ENCODE data around the gene WSCD2.
"Not testable (repeated sequence)": the region's sequence is repeated elsewhere in the genome, so short reads cannot be mapped to it uniquely, and the experiment has no call there.

GRCh38 chr12:108225101-108225500 lies 96.0 kb downstream of the WSCD2 start:
- not testable (repeated sequence) for TF ChIP-seq CTCF (IDR thresholded peaks at IDR 0.05; ENCODE audit: poor library complexity, severe bottlenecking); EZH2 (IDR thresholded peaks at IDR 0.05; ENCODE audit: borderline replicate concordance, insufficient read depth, low read length, poor library complexity, severe bottlenecking); MXI1 (conservative IDR thresholded peaks at IDR 0.05; ENCODE audit: poor library complexity, severe bottlenecking); POLR2AphosphoS5 (IDR thresholded peaks at IDR 0.05); EP300 (conservative IDR thresholded peaks at IDR 0.05; ENCODE audit: poor library complexity, severe bottlenecking); TAF1 (IDR thresholded peaks at IDR 0.05; ENCODE audit: low read depth); REST (IDR thresholded peaks at IDR 0.05; ENCODE audit: borderline replicate concordance)

Data from neural cell (in vitro differentiated cells).